Measurements from ENCODE around the gene GDF9.

GDF9 gene

DNA sequence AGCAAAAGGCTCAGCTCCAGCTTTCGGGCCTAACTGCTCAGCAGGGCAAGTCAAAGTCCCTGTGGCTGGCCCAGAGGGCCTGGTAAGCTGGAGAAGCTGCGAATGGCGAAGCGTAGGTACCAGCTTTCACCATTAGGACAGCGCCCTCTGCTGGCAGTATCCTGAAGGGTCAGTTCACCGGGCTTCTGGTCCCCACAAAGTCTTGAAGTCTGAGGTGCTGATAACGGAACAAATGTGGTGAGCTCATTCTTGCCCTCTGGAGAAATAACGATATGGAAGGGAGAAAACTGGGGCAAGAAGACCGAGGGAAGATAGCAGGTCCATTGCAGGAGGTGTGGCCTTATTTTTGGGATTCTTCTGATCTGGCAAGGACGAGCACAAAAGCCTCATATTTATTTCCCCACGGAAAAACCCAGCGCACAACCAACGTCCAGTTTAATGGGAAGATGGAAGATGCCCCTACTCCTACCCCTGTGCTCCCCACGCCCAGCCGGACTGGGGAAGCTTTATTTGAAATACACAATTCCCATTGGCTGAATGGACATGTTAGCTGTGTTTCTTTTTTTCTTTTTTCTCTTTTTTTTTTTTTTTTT lies 46.0 kb downstream of the GDF9 start:
- peak; percentile 80 for DNase-seq (ENCODE audit: low read depth)

DNA sequence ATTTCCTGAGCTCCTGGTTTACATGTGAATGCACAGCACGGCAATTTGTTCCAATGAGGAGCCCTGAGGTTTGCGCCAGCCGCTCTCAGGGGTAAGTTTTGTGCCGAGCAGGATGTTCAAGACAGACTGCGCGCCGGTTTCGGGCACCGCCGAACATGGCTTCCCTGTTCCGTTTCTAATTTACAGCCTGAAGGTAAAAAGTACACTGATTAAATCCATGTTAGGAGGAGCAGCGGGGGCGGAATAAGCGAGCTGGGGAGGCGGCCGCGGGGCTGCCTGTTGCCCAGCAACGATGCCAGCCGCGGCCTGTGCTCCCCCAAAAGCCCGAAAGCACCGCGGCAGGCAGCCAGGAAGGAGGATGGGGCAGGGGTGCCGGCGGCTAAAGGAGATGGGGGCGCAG lies 46.8 kb downstream of the GDF9 start:
- no peak for DNase-seq (ENCODE audit: low read depth)

DNA sequence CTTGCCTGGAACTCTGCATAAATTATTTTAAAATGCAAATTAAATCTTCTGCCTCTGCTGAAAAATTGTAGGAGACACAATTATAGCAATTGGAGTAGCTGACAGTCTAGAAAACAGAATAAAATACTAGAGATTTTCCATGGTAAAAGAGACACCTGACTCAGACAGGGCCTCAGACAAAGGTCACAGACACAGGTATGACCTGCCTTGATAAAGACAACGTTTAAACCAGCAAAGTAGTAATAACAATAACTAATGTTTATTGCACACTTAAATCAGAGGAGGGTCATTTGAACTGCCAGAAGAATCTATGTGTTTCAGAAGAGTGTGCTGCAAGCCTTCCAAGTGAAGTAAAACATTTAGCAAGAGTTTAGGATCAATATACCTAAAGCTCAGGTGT lies 49.3 kb downstream of the GDF9 start:
- DNase-seq (ENCODE audit: low read depth): no peak

DNA sequence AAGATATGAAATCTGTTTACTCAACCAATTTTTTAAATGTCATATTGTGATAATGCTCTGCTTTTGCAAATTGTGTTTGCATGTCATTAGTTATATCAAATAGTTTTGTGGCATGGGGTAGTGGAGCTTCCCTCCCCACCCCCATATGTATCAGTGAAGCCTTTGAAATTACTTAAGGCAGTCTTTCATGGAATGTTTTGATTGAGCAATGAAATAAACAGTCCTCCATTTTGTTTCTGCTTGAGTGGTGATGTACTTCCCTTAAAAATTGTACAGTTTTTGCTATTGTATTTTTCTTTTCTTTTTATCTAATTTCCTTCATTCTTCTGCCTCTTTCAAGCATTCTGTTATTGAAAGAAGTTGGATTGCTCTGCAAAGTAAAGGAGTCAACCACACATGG lies 49.7 kb downstream of the GDF9 start:
- no peak for DNase-seq (ENCODE audit: low read depth)

- DNase-seq (ENCODE audit: low read depth): no peak
Observed at GRCh38 chr5:132816083-132816482, 50.2 kb downstream of the GDF9 start.

DNA sequence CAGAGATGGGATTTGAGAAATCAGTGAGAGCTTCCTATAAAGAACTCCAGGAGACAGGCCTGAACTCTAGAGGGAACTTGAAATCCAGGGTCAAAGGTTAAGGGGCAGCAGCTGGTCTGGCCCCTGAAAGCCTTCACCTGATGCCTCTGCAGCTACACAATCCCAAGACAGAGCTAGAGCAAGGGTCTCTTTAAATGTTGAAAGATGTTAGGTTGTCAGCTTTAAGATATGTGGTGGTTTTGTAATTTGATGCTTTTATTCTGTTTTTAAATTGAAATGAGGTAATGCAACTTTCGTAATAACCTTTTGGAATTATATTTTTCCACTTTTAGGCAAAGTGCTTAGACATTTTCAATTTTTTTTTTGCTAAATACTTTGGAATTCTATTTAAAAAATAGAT lies 50.8 kb downstream of the GDF9 start:
- no peak for DNase-seq (ENCODE audit: low read depth)

DNA sequence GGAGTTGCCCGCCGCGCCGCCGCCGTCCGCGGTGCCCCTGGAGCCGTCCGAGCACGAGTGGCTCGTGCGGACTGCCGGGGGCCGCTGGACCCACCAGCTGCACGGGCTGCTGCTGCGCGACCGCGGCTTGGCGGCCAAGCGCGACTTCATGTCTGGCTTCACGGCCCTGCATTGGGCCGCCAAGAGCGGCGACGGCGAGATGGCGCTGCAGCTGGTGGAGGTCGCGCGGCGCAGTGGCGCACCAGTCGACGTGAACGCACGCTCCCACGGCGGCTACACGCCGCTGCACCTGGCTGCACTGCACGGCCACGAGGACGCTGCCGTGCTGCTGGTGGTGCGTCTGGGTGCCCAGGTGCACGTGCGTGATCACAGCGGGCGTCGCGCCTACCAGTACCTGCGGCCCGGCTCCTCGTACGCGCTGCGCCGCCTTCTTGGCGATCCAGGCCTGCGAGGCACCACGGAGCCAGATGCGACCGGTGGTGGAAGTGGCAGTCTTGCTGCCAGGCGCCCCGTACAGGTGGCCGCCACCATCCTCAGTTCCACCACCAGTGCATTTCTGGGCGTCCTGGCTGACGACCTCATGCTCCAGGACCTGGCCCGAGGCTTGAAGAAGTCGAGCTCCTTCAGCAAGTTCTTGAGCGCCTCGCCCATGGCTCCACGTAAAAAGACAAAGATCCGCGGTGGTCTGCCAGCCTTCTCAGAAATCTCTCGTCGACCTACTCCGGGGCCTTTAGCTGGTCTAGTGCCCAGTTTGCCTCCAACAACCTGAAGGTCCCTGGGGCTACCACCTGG lies 51.6 kb downstream of the GDF9 start:
- DNase-seq (ENCODE audit: low read depth): no peak

GRCh38 chr5:132813599-132814502 lies 52.4 kb downstream of the GDF9 start:
- DNase-seq (ENCODE audit: low read depth): peak; percentile 9

- DNase-seq (ENCODE audit: low read depth): no peak
Observed at GRCh38 chr5:132812781-132813598, 53.3 kb downstream of the GDF9 start, which contains the start of gene SOWAHA. Gene SOWAHA, plus strand, starts transcription at chr5:132813302. Its CDS starts 320 bp downstream, at chr5:132813622.

- no peak for DNase-seq (ENCODE audit: low read depth)
Observed at GRCh38 chr5:132812123-132812765, 54.0 kb downstream of the GDF9 start.

All from activated gamma-delta T cell treated with anti-CD3 and anti-CD28 coated beads, Interleukin-2, amount 50 U/mL, for 16 hours (primary cell).